SK-MEL-5 (cell line): Measurements from ENCODE around the gene MYO1E. TPM values are rescaled to one million over a fixed set of nuclear protein-coding genes. Genes with fewer than 3 reads are reported as not detected.
"Not testable (repeated sequence)": the region's sequence is repeated elsewhere in the genome, so short reads cannot be mapped to it uniquely, and the experiment has no call there.

ENCODE experiments used
- DNase-seq: peaks from one replicate; pipeline ENCODE4 v3.0.0-alpha.2; 2016; ENCODE audit warnings: low read depth, low spot score
- in situ Hi-C: cut with HindIII; loops from 2 replicates; pipeline ENCODE4 v1.10.0; 2016; ENCODE audit warnings: low sequenced_read_pairs, high pct_unique_total_duplicates, low pct_unique_long_range_greater_than_20kb
- total RNA-seq: library from RNA; depleted of rRNA; stranded (reverse); fragments of >200 nt; shearing (Covaris generic); gene quantifications from 2 replicates; pipeline ENCODE4 v1.2.3, GENCODE V29; 2014

Gene MYO1E
- total RNA-seq, 1 experiment from 2014 or later: 68.7 TPM

DNA sequence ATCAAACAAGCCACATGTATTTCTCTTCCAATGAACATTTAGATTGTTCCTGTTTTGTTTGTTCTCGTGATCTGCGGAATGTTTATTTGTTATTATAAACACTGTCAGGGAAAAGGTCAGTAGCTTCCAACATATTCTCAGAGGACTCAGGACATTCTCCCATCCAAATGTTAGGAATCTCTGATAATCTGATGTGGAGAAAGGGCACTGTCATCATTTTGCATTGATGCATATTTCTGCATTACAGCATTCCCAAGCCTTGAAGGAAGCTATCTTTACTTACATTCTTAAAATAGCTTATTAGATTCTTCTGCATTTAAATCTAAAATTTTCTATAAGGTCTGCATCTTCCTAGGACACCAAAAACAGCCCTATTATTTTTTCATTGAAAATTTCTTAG lies 10.3 kb downstream of the MYO1E start:
- in situ Hi-C loops: no loop called here
- no peak for DNase-seq

DNA sequence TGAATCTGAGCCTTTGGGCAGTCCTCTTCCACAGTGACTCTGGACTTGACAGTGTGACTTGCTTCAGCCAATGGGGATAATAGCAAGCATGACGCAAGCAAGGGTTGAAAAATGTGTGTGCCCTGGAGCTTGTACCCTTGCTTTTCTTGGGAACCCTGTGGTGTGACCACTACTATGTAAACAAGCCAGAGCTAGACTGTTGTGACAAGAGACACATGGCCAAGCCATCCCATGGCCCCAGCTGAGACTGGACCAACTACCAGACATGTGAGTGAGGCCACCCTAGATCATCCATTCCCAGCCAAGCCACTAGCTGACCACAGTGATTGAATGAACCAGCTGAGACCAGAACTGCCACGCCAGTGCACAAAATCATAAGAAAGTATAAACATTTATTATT lies 11.8 kb downstream of the MYO1E start:
- in situ Hi-C loops: no loop called here
- no peak for DNase-seq

DNA sequence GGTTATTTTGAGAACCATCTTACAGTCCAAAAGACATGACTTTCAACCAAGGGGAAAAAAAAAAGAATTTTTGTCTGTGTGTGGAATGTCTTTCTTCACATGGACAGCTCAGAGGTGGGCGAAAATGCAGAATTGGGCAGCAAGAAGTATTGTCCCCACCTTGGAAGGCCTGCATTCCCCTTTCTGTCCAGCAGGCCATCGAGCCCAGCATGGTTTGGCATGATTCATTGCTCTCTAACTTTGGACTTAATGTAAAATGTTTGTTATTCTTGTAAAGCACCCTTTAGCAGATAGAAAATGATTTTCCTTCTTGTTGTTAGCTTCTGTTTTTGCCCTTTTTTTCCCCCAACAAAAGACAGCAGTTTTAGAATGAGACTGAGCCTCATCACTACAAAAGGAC lies 12.4 kb downstream of the MYO1E start:
- in situ Hi-C loops: no loop called here
- DNase-seq: no peak

DNA sequence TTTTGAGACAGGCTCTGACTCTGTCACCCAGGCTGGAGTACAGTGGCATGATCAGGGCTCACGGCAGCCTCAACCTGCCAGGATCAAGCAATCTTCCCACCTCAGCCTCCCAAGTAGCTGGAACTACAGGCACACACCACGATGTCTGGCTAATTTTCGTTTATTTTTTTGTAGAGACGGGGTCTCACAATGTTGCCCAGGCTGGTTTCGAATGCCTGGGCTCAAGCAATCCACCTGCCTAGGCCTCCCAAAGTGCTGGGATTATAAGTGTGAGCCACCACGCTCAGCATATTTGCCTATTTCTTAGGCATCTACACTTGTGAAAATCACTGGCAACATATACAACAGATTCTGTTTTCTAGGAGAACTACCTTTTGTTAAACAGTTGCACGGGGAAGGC lies 16.9 kb downstream of the MYO1E start:
- in situ Hi-C loops: no loop called here
- no peak for DNase-seq

DNA sequence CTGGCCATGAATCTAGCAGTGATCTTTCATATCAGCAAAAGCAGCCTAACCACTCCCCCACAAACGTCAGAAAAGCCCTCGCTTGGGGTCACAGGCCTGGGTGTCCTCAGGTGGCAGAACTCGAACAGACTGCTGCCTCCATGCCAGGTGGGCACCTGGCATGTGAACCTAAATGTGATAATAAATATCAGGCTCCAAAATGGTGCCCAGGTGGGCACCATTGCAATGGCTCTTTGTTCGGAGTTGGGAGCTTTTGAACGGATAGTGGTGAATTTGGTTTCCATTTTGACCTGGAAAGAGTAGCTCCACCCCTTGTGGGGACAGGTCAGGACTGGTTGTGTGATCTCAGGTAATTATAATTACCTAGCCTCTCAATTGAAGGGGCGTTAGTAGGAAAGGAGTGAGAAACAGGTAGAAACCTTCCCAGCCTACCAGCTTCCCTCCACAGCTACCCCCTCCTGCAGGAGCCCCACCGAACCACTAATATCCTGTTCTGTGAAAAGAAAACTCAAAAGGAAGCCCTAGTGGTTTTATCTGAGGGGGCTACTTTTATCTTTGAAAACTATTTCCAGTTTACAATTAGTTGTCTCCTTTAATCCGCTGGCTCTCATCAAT lies 18.1 kb downstream of the MYO1E start:
- no peak for DNase-seq
- in situ Hi-C loops: no loop called here

DNA sequence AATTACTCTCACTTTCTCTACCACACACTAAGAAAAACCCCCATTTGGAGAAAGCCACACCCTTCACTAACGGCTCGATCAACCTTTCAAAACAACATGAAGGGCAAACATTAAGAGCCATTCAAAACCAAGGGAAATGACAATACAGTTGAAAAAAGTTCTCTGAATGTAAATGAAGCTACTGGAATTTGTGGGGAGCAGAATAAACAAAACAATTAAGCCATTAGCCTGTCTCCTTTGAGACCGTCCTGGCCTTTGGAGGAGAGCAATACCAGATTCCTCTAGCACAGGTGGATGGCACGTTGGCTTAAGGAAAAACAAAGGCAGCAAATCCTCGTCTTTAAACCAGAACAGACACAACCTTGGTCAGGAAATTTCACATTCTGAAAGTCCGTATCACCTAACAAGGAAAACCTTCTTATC lies 18.7 kb downstream of the MYO1E start:
- DNase-seq: no peak
- in situ Hi-C loops: no loop called here

DNA sequence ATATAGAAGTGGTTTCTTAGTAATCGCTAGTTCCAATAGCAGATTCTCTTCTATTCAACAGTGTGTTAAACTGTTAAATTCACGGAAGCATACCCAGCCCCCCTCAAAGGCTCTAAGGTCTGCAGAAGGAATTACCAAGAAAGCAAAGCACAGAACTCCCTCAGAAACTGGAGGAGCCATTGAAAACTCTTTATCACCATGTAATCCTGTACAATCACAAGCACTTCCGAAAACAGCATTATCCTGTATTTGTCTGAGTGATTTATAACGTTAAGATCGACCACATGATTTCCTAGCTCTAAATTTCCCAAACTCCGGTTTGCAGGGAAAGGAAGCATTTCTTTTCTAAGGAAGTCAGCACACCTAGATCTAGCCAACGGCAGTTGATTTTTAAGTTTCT lies 20.0 kb downstream of the MYO1E start:
- in situ Hi-C loops: no loop called here
- no peak for DNase-seq

DNA sequence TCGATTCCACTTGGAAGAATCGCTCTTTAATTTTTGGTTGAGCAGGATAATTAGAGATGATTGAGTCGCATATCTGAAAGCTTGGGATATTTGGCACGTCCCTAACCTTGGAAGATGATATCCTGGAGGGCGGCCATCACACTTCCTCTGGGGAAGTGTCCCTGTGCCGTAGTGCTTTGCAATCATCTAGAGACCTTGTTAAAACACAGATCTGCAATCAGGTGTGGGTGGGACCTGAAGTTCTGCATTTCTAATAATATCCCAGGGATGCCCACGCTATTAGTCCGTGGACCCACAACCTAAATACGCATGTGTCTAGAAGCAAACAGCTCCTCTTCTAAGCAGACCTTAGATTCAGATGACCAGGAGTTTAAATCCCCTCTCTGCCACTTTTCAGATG lies 20.5 kb downstream of the MYO1E start:
- in situ Hi-C loops: no loop called here
- DNase-seq: no peak

DNA sequence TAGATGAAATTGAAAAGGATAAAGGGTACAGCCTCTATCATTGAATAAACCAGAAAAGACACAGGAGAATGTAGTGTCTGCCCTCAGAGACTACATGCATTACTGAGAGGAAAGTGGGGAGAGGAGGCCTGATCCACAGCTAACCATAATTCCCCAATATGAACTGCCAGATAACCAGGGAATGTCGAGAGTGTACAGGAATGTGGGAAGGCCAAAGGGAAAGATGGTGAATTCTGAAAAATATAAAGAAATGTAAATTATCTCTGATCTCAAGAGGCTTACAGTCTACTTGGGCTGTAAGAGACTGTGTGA lies 22.3 kb downstream of the MYO1E start:
- in situ Hi-C loops: no loop called here
- no peak for DNase-seq

DNA sequence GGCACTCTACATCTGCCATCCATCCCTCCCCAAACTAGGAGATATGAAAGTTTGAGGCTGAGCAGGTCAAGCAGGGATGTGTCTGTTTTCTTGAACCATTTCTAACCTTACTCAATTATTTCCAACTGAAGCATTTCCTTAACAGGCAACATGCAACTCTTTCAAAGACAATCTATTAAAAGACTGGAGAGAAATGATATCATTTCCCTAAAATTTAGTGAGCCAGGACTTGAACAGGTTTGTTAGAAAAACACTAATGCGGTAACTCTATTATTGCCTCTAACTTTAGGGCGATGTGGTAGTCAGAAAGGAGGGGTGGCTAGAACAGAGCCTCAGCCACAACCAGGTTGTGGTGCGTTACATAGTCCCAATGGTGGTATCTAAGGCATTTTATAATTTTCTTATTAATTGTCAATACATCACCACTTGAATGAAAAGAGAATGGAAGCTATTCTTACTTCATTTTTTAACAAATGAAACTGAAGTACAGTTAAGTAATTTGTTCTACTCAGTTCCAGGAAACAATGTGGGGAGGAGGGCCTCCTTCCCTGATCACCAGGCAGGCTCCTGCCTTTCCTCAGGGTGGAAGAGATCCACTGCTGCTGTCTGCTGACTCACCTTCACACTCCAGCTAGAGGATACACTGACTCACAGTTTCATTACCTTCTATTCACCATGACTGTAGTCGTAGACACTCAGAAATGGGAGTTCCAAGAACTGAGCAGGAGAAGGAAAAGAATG lies 22.8 kb downstream of the MYO1E start:
- in situ Hi-C loops: no loop called here
- DNase-seq: peak; percentile 62

DNA sequence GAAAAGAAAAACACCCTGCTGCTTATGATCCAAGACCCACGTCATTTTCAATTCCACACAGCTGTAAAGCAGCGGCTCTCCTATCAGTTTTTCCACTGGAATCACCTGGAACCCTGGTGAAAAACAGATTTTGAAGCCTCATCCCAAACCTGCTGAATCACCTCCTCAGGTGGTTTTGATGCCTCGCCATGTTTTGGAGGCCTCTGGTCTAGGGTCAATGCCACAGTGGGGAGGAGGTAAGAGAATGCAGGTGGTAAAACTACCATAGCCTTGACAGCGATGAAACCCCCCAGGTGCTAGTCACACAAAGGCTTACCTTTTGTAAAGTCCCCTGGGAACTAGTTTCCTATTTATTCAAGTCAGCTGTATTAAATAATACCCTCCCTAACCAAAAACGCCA lies 24.8 kb downstream of the MYO1E start:
- in situ Hi-C loops: no loop called here
- DNase-seq: no peak

DNA sequence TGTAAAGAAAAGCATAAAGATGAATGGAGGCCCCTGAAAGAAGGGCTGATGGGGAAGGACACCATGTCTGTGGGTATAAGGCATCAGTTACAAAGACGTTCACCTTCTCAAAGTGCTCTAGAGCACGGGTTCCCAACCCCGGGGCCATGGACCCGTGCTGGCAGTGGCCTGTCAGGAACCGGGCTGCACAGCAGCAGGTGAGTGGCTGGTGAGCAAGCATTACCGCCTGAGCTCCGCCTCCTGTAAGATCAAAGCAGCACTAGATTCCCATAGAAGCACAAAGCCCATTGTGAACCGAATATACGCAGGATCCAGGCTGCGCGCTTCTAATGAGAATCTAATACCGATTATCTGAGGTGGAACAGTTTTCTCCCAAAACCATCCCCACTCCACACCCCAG lies 25.7 kb downstream of the MYO1E start:
- in situ Hi-C loops: no loop called here
- DNase-seq: no peak

DNA sequence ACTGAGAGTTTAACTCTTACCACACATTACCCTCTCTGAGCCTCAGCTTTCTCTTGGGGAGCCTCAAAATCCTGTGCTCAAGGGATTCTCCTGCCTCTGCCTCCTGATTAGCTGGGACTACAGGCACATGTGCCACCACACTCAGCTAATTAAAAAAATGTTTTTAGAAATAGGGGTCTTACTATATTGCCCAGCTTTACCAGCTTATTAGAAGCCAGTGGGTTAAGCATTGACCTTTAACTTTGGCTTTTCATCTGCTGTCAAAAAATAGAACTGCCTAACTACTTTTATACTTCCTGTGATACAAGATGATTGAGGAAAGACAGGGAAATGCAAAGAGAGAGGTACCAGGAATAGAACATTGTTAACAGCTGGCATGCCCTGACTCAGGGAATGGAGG lies 27.3 kb downstream of the MYO1E start:
- in situ Hi-C loops: no loop called here
- DNase-seq: no peak

DNA sequence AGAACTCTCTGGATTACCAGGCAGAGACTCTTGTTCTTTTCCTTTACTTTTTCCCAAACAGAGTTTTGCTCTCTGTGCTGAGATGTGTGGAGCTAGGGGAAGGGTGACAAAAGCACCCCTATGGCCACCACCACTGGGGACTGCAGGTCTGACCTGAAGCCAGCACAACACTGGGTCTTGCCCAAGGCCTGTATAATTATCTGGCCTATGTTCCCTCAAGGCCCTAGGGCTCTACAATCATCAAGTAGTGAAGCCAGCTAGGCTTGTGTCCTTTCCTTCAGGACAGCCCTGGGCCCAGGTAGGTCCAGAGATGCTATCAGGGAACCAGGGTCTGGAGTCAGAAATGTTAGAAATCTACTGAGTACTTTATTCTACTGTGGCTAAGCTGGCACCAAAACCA lies 28.4 kb downstream of the MYO1E start:
- DNase-seq: no peak
- in situ Hi-C loops: no loop called here

DNA sequence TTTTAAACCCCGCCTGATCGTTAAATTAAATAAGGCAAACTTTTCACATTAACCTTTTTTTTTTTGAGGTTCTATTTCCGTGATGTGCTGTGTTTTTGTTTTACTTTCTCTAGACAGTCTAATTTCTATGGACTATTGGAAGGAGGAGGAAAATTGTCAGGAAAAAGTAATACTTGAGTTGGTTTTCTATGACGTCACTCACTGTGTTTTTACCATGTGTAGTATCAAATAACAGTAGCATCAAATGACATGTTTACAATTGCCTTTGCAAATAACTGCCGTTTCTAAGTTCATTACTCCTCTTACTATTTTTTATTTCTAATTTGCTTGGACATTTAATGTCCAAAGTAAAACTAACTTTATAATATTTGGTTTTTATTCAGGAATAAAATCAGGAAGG lies 32.3 kb downstream of the MYO1E start:
- in situ Hi-C loops: no loop called here

DNA sequence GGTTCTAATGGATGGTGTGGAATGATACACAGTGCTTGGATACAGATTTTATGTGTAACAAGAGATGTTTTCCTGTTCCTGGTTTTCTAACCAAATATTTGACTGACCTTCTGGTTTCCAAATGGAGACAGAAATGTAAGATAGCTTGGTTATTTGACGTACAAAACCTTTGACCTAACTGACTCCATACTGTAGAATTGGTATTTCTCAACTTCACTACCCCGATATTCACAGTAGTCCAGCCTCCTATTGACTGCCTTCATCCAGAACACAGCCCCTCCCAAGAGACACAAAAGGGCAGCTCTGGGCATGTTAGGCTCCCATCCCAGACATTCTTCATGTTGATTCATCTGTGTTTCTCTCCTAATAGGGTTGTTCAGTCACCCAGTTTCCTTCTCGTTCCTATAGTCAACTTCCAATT lies 33.4 kb downstream of the MYO1E start:
- DNase-seq: no peak
- in situ Hi-C loops: no loop called here

More for the DNA sequence above, 32.3 kb downstream of the MYO1E start:
- no peak for DNase-seq

DNA sequence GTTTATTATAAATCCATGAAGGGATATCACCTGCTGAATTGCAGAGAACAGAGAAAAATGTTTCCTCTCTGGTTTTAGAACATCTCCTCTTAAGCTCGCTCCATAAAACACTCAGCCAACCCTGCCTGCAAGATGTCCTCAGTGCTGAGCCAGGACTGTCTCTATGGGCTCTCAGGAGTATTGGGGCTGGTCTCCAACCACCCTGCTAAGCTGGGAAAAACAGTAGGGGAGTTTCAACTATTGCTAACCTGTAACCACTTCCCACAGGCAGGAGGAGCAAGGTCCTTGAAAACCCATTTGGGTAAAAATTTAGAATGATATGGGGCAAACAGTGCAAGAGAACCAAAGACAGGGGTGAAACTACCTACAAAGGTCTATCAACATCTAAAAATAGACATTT lies 34.3 kb downstream of the MYO1E start:
- in situ Hi-C loops: no loop called here
- no peak for DNase-seq

DNA sequence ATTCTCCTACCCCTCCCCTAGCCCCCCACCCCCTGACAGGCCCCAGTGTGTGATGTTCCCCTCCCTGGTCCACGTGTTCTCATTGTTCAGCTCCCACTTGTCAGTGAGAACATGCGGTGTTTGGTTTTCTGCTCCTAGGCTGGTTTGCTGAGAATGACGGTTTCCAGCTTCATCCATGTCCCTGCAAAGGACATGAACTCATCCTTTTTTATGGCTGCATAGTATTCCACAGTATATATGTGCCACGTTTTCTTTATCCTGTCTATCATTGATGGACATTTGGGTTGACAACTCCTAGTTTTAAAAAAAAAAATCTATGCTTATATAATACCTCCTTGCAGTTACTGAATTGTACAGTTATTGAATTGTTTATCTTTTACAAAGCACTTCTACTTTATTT lies 35.9 kb downstream of the MYO1E start:
- DNase-seq, in situ Hi-C loops: not testable (repeated sequence)

DNA sequence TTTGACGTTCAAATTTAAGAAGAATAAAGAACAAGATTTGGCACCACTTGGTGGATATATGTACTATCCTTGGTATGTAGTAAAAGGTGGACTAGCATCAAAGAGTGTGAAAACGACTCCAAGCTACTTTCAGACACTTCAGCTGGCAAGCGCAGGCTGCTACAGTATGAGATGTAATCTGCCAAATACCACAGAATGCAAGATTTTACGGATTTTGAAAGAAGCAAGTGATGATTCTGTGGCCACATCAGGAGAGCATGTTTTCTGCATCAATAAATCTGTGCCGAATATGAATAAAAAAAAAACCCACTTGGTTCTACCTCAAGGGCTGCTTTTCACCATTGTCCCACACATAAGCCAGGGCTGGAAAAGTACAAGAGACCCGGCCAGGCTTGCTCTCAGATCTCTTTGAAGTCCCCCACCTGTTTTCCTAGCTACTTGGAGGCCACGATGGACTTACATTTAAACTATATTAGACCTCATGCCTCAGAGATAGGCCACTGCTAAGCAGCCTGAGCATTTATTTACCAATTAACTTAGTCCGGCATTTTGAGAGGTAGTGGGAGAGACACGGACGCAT lies 37.4 kb downstream of the MYO1E start:
- no peak for DNase-seq

More for the DNA sequence above, 37.4 kb downstream of the MYO1E start:
- in situ Hi-C loops: no loop called here
